ENCODE measurements around the gene ERN1.

The ERN1 gene

DNA sequence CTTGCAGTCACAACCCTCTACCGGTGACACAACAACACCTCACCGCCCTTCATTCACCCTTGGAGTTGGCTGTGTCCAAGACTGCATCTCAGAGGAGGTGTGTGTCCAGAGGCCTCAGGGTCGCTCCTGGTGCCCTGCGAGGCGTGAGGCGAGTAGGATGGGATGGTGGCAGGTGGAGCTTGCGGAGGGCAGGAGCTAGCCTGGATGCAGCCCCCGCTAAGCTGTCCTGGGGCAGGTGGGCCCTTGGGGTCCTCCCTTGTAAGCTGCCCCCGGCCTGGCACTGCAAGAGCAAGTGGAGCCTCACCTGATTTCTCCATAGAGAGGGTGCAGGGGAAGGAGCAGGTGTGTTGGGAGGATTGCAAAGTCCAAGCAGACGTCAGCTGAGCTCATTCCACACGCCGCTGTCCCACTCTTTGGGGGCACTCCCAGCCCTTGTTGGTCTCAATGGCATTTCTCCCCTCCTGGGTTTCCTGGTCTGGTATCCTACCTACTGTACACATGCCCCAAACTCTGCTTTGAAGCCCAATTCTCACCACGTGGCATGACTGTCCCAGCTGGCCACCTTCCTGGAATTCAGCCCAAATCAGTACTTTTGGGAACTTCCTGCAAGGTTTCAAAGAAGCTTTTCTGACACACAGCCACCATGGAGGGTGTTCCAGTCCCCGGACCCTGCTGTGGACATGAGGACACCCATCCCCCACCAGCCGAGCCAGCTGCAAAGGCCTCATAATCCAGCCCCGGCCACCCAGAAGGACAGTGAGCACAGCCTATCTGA is 91.4 kb downstream of the ERN1 start:
- Mint-ChIP-seq H3K36me3 (ENCODE audit: low read depth) (peaks cover 7% of the 10 kb centered on the region), H3K4me1 (peaks cover under 1% of the 10 kb centered on the region), H3K27me3 (ENCODE audit: low read depth, poor library complexity) (no peaks in the 10 kb centered on the region), H3K9me3 (no peaks in the 10 kb centered on the region), H3K27ac (no peak overlapping the region), H3K4me3 (no peak overlapping the region)
- DNase-seq: no peak
- no peak for TF ChIP-seq CTCF (IDR thresholded peaks at IDR 0.05)

GRCh38 chr17:64037802-64038201 is 92.1 kb downstream of the ERN1 start:
- Mint-ChIP-seq H3K27me3 (ENCODE audit: low read depth, poor library complexity) (peaks cover 3% of the 10 kb centered on the region), H3K9me3 (no peaks in the 10 kb centered on the region), H3K4me3 (no peak overlapping the region), H3K27ac (no peak overlapping the region), H3K36me3 (ENCODE audit: low read depth) (peaks cover 7% of the 10 kb centered on the region), H3K4me1 (no peaks in the 10 kb centered on the region)
- no peak for TF ChIP-seq CTCF (IDR thresholded peaks at IDR 0.05)
- DNase-seq: no peak

GRCh38 chr17:64037180-64037579 is 92.8 kb downstream of the ERN1 start:
- no peak for TF ChIP-seq CTCF (IDR thresholded peaks at IDR 0.05)
- DNase-seq: no peak
- Mint-ChIP-seq H3K36me3 (ENCODE audit: low read depth) (peaks cover 5% of the 10 kb centered on the region), H3K4me1 (no peaks in the 10 kb centered on the region), H3K4me3 (no peak overlapping the region), H3K9me3 (no peaks in the 10 kb centered on the region), H3K27ac (peak overlapping the region; percentile 27), H3K27me3 (ENCODE audit: low read depth, poor library complexity) (peaks cover 3% of the 10 kb centered on the region)

DNA sequence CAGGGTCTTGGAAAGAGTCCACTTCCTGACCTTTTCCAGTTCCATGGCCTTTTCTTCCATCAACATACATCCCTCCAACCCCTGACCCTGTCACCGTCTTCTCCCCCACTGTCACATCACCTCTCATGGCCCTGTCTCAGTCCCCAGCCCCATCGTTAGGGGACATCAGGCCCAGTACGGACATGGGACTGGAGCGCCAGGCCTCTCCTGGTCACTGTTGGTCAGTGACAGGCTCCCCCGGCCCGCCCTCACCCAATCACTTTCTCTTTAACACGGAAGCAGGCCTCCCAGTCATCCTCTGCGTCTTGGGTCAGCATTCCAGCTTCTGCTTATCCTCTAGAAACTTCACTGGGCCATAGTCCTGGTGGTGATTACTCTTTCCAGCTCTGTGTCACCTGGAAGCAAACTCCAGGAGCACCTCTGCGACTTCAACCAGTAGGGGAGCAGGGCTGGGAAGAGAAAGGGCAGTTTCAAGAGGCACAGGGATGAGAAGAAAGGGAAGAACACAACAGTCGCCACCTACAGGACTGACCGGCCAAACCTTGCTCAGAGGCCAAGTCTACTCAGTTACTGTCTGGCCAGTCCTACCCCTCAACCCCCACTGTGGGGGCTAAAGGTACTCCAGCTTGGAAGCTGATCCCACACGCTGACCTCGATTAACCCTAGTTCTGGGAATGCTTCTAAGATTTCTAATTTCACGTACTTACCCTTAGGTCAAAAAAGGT is 93.6 kb downstream of the ERN1 start:
- Mint-ChIP-seq H3K9me3 (no peaks in the 10 kb centered on the region), H3K27ac (no peak overlapping the region), H3K4me3 (no peak overlapping the region), H3K36me3 (ENCODE audit: low read depth) (no peaks in the 10 kb centered on the region), H3K27me3 (ENCODE audit: low read depth, poor library complexity) (peaks cover 3% of the 10 kb centered on the region), H3K4me1 (no peaks in the 10 kb centered on the region)
- DNase-seq: no peak
- no peak for TF ChIP-seq CTCF (IDR thresholded peaks at IDR 0.05)

- TF ChIP-seq CTCF (IDR thresholded peaks at IDR 0.05): no peak
- H3K4me3 Mint-ChIP-seq: no peak overlapping the region
- no peaks in the 10 kb centered on the region for H3K36me3 Mint-ChIP-seq (ENCODE audit: low read depth)
- no peak for DNase-seq
- peaks cover 7% of the 10 kb centered on the region for H3K27me3 Mint-ChIP-seq (ENCODE audit: low read depth, poor library complexity)
- H3K4me1 Mint-ChIP-seq: no peaks in the 10 kb centered on the region
- H3K9me3 Mint-ChIP-seq: no peaks in the 10 kb centered on the region
- no peak overlapping the region for H3K27ac Mint-ChIP-seq
These were observed 97.9 kb downstream of the ERN1 start for GRCh38 chr17:64032081-64032480.
